GM19238 (cell line): Measurements from ENCODE around the gene TCN2.
"Not testable (repeated sequence)": the region's sequence is repeated elsewhere in the genome, so short reads cannot be mapped to it uniquely, and the experiment has no call there.

Source experiments
- DNase-seq: peaks from one replicate; pipeline ENCODE4 v3.0.0; 2011; ENCODE audit warnings: low spot score; ENCODE audit not compliant: insufficient read length

Gene TCN2

DNA sequence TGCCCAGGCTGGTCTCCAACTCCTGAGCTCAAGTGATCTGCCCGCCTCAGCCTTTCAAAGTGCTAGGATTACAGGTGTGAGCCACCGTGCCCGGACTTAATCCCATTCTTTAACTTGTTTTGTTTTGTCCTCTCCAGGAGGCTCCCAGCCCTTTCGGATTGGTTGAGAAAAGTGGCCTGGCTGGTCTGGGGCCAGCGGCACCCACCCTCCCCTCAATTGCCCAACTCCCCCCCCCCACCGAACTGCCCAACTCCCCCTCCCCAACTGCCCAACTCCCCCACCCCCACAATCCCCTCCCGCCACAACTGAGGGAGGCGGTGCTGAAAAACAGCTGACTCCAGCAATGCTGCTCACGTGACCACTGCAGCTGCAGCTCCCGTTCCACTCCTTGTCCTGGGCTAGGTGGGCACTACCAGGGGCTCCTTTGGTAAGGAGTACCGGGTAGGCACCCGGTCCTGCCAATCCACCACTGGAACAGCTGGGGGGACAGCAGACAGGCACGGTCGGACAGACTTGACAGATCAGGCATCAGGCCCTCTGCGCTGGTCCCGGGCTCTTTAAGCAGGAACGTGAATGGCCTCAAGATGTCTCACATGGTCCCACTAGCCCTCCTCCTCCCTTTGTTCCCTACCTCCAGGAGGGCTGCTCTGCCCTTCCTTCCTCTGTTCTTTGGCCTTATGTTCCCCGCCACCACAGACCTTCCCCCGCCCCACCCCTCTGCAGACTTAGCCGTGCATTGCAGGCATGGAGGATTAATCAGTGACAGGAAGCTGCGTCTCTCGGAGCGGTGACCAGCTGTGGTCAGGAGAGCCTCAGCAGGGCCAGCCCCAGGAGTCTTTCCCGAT, at the start of gene TCN2:
Gene TCN2, plus strand, starts transcription at position 720 of the 845 bp plus-strand sequence. CDS start 158 bp downstream, outside the sequence.
- DNase-seq = peak; percentile 66

DNA sequence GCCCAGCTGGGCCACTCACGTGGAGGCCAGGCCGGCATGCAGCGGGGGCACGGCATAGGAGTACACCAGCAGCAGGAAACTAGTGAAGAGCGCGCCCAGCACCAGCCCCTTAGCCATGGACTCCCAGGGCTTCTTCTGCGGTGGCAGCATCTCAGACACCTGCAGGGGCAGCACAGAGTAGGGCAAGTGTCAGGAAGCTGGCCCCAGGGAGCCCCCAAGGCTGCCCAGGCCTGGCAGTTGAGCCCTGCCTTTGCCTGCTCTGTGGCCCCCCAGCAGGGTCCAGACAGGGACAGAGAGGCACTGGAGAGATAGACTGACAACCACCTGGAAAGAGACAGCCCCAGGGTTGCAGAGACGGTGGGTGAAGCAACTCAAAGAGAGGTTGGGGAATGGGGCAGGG, 49.7 kb upstream of the TCN2 start:
- DNase-seq = no peak

DNA sequence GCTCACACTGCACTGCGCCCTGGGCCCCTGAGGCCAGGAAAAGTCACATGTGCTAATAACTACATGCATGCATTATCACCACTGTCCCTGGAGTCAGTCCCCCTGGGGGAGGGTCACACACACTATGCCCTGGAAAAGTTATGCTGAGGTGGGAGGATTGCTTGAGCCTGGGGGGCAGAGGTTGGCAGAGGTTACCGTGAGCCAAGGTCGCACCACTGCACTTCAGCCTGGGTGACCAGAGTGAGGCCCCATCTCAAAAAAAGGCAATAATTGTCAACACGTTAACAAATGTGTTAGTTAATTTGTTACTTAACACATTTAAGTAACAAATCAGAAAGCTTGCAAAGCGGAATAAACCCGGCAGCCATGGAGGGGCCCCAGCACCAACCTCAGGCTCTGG, 47.1 kb upstream of the TCN2 start:
- DNase-seq = no peak

DNA sequence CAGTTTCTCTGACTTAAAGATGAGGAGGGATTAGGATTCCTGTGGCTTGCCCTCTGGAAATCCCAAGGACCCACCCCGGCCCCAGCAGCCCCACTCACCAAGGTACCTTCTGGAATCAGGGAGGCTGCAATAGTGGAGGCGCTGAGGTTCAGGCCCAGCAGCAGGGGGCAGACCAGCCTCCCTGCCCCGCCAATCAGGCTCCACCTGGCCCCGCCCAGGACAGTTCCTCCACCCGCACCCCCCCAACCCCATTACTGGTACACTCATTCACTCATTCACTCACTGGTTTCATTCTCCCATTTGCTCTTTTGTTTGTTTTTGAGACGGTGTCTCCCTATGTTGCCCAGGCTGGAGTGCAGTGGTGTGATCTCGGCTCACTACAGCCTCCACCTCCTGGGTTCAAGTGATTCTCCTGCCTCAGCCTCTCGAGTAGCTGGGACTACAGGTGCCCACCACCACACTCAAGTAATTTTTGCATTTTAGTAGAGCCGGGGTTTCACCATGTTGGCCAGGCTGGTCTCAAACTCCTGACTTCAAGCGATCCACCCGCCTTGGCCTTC, 46.3 kb upstream of the TCN2 start:
- not testable (repeated sequence) for DNase-seq

DNA sequence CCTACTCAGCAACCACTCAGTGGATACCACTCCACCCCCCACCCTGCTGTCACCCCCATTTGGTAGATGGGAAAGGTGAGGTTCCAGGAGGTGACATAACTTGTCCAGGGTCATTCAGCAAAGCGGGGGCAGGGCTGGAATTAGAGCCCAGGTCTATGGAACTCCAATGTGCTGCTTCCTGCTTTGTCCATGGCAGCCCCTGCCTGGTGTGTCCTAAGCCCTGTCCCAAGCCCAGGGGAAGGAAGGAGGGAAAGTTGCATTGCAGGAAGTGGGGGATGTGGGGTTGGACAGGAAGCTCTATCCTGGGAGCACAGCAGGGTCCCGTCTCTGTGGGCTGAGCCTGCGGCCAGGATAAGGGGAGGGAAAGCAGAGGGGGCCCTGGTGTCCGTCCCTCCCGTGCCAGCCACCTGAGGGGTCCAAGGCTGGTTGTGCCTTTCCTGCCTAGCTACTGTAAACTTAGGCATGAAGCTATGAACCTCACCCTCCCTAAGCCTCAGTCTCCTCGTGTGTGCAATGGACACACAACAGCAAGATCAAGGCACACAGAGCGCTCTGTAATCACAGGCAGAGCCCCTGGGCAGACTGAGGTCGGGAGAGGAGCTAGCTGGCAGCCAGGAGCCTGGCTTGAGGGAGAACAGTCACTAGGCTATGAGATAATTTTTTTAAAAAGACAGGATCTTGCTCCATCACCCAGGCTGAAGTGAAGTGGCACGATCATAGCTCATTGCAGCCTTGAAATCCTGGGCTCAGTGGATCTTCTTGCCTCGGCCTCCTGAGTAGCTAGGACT, 45.4 kb upstream of the TCN2 start:
- no peak for DNase-seq

DNA sequence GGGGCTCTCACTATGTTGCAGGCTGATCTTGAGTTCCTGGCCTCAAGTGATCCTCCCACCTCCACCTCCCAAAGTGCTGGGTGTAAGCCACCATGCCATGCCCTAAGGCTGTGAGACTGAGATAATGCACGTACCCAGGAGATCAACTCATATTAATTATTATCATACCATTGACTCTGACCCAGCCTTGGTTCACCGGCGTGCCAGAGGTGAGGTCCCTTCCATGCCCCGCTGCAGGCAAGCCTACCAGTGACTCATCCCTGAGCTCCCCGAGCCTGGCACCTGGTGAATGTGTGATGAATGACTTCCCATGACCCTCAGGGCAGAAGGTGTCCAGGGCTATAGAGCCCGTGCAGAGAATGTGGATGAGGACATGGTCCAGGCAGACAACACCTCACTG, 44.6 kb upstream of the TCN2 start:
- DNase-seq = no peak

DNA sequence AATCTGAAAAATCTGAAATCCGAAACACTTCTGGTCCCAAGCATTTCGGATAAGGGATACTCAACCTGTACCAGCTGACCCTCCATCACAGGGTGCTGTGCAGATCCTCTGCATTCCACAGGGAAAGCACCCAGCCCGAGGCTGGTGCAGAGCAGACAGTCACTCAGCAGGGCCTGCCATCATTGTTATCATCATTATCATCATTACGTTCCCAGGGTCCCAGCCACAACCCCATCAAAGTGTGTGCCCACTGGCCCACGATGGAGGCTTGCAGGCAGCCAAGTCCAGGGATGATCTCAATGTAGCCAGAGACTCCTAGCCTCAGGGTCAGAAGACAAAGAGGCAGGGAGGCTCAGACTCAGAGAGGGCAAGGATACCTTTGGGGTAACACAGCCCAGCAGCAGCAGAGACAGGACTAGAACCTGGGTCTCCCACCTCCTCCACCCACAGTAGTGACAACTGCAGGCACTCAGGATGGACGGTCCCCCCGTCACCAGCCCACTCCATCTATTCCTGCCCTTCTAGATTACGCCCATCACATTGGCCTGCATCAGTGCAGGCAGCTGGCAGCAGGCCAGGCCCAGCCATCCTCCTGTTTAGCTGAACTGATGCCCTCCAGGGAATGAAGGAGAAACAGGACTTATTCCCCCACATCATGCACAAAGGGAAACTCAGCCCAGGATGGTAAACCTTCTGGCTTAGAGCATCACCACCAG, 42.8 kb upstream of the TCN2 start:
- DNase-seq = no peak

DNA sequence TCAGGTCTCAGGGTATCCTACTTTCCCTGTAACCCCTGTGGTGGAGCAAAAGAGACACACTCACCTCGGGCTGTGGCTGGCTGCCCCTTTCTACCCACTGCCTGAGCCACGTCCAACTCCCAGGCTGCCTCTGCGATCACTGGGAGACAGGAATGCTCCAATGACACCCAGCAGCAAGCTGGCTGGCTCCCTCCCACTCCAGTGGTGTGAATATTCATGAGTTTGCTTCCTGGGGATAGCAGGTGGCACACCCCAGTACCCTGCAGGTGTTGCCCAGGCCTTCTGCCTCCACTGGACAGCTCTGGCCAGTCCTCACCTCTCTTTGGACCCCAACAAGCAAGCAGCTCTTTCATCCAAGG, 42.2 kb upstream of the TCN2 start:
- no peak for DNase-seq

DNA sequence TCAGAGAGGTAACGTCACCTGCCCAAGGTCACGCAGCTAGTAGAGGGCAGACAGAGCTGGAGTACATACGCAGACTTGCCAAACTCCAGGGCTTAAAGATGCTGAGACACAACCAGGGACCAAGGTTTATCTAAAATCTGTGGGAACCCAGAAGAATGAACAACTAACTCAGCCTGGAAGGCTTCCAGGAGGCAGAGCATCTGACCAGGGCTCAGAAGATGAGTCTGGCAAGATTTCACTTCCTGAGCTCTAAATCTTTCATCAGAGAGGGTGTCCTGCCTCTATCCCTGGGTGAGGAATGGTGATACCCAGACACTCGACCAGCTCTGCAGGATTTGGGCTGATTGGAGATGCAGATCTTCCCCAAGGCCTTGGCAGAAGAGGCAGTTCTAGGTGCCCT, 41.6 kb upstream of the TCN2 start:
- no peak for DNase-seq

DNA sequence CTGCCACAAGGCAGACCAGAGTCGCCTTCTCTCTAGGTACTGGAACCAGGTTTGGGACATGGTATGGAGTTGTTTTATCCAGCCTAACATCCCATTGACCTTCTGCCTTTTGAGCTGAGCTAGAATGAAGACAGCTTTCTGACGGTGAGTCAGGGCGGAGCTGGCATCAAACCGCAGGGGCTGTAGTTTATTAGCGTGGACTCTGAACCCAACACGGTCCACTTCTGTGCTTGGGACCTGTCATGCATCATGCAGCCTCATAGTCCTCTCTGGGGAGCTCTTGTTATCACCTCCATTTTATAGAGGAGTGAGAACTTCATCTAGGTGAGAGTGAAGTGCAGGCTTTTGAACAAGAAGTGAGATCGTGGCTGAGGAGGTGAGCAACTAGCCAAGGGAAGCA, 40.8 kb upstream of the TCN2 start:
- no peak for DNase-seq

DNA sequence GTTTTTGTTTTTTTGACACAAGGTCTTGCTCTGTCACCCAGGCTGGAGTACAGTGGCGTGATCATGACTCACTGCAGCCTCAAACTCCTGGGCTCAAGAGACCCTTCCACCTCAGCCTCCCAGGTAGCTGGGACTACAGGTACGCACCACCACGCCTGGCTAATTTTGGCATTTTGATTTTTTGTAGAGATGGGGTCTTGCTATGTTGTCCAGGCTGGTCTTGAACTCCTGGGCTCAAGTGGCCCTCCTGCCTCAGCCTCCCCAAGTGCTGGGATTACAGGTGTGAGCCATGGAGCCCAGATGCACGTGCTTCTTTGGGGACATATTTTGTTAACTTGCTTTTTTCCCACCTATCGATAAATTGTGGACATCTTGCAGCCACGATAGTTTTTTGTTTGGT, 39.7 kb upstream of the TCN2 start:
- not testable (repeated sequence) for DNase-seq

DNA sequence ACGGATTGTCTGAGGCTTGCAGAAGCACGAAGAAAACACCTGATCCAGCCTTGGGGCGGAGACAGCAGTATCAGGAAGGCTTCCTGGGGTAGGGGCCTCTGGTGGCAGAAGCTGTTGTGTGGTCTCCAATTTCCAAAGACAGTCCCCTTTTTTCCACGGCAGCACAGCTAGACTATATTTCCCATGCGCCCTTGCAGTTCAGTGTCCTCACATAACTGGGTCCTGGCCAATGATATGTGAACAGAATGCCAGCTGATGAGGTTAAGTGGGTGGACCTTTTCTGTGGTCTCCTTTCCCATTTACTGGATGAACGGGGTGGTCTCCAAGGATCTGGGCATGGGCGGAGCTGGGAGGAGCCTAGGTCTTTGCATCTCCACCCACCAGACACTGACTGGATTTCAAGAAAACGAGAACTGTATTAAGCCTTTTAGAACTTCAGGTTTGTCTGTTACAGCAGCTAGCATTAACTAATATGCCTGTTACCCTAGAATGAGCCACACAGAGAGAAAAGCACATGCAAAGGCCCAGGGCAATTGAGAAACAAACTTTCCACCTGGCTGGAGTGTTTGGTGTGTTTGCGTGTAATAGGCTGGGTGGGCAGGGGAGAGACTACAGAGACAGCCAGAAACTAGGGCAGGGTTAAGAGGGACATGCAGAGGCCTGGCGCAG, 38.7 kb upstream of the TCN2 start:
- DNase-seq = no peak

DNA sequence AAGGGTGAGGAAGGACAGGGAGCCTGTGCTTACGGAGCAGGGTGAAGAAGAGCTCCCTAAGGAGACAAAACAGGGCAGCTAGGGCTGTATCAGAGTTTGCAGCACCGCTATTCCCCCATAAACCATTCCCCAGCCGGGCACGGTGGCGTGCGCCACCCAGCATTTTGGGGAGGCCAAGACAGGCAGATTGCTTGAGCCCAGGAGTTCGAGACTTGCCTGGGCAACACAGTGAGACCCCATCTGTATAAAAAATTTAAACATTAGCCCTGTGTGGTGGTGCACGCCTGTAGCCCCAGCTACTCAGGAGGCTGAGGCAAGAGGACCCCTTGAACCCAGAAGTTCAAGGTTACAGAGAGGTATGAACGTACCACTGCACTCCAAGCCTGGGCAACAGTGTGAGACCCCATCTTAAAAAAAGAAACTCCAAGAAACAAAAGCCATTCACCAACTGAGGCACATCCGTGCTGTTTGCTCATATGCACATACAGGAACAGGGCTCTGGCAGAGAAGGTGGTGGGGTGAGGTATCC, 37.2 kb upstream of the TCN2 start:
- no peak for DNase-seq

DNA sequence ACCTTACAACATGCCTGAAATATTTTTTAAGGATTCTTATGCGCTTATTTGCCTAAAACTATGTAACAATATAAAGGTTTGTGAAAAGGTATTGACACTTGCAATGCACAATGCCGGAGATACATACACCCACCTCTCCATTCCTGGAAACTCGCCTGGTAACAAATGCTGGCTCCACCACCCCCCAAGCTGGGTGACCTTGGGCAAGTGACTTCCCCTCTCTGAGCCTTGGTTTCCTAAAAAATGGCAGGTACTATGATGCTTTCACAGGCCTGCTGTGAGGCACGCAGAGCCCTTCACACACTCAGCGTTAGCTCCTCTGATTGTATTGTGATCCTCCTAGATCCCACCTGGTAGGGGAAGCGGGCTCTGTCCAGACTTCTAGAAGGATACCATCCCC, 34.8 kb upstream of the TCN2 start:
- no peak for DNase-seq

DNA sequence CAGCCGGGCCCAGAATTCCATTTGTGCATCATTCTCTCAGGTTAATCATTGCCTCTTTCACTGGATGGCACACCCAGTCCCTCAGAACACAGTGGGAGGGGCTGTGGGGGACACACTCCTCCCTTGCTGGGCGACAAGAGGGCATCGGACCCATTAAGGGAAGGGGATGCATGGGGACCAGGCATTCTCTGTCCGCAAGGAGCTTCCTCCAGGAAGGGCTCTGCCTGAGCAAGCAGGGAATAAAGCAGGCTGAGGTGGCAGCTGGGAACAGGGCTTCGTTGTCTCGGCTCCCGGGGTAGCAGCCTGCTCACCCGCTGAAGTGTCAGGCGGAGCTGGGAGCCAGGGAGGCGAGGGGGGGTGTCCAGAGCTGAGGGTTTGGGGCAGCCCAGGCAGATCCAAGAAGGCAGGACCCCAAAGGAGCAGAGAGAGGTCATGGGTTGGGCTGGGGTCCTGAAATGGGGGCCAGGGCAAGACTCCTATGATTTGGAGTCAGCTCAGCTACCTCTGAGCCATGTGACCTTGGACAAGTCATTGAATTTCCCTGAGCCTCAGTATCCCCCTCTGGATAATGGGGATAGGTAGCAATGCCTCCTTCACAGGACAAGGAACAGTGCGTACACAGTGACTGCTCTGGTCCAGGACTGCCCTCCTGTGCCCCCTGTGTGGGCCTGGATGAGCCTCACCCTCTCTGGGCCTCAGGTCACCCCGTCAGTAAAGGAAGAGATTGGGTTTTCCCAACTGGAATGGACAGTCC, 34.0 kb upstream of the TCN2 start:
- DNase-seq = no peak

DNA sequence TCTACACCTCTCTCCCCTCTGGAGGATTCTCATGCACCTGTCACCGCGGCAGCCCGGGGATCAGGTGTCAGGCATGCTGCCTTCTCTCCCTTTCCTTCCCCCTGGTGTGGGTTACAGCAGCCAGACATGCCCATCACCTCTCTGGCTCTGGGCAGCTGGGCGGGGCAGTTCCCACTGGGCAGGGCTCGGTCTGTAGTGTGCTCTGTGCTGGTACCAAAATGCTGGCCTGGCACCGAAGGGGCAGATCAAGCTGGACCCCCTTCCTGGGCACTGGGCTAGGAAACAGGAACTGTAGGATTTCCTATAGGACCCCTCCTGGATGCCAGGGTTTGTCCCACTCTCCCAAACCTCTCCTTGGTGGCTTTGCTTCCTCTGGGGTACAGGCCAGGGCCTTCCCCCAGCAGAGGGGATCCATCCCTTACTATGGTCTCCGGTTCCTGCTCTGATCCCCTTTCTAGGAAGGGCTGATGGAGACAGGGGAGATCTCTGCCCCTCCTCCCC, 33.3 kb upstream of the TCN2 start:
- DNase-seq = no peak

DNA sequence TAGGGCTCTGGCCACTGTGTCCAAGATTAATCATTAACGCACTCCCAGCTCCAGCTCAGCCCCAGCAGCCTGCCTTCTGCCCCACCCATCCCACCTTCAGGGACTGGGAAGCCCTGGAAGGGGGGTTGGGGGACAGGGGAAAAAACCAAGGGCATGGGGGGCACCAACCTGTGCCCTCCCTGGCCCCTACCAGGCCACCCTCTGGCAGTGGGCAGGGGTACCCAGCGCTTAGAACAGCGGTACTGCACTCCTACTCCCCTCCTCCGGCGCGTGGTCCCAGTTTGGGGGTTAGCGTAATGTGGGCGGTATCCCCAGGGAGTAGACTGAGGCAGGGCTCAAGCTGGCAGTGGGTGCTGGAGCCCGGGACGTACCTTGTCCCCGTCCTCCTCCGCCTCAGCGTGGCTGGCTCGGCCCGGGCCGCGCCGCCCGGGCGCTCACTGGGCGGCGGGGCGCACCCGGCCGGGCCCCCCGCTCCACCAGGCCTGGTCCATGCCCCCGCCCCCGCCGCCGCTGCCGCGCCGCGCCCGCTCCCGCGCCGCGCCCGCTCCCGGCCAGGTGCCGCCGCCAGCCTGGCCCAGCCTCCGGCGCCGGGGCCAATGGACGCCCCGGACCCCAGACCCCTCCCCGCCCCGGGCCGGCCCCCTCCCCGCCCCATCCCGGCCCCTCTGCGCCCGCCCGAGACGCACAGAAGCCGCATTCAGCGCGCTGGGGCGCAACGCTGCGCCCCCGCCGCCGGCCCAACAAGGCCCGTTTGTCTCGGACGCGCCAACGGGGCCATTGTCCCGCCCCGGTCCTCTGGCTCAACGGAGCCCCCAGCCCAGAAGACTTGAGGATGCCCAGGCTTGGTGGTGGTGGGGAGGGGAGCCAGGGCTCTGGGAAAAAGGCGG, 32.6 kb upstream of the TCN2 start, which contains the start of gene GAL3ST1:
Gene GAL3ST1, minus strand, starts transcription at position 571 of the 887 bp plus-strand sequence. CDS start 17,273 bp downstream, outside the sequence.
- DNase-seq = no peak

DNA sequence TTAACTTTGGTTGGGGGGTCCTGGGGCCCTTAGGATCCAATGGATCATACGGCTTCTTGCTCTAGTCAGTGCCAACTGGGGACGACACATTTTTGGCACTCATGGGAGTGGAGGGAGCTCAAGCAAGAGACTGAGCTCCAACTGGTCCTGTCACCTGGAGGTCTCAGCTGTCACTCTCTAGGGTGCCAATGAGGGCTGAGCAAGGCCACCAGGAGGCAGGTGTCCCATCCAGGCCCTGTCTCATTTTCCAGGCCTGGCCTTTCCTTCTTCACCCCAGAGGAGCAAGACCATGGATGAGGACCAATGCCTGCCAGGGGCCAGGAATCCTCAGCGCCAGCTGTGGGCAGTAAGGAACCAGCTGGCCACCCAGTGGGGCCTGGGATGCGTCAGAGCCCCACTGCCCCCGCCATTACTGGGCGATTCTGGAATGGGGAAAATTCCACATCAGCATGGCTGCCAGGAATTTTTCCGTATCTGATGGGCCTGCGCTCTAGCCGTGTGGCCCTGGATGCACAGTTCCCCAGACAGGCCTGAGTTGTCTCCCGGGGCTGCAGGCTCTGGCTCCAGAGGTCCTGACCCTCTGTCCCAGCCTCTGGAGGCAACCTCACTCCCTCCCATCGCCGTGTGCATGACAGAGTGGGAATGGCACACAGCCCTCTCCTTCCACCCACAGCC, 31.8 kb upstream of the TCN2 start:
- DNase-seq = no peak
